HG03108 (cell line): ENCODE results near the gene CSRP2.

Experiments
- ATAC-seq: cut with Tn5 transposase; IDR thresholded peaks from one replicate; pipeline ENCODE4 v1.9.1; 2021; ENCODE audit warnings: moderate library complexity; ENCODE audit not compliant: unreplicated experiment

Gene CSRP2

GRCh38 chr12:76878899-76879709 lies at the start of gene CSRP2:
TSS of gene CSRP2 (minus strand) at chr12:76879019. CDS start at chr12:76866260, 12,759 bp downstream.
- peak; percentile 87 for ATAC-seq

GRCh38 chr12:76927170-76927784 lies 48.5 kb upstream of the CSRP2 start:
- ATAC-seq: no peak

GRCh38 chr12:76925135-76925534 lies 46.3 kb upstream of the CSRP2 start:
- no peak for ATAC-seq

- ATAC-seq: no peak
Measured at GRCh38 chr12:76922866-76923265, 44.0 kb upstream of the CSRP2 start.

- no peak for ATAC-seq
Measured at GRCh38 chr12:76921891-76922664, 43.3 kb upstream of the CSRP2 start.

- no peak for ATAC-seq
Measured at GRCh38 chr12:76921100-76921471, 42.3 kb upstream of the CSRP2 start.

GRCh38 chr12:76920172-76921099 lies 41.6 kb upstream of the CSRP2 start:
- ATAC-seq: peak; percentile 63

- ATAC-seq: peak; percentile 9
Measured at GRCh38 chr12:76919383-76920171, 40.8 kb upstream of the CSRP2 start.

- ATAC-seq: no peak
Measured at GRCh38 chr12:76916170-76916540, 37.3 kb upstream of the CSRP2 start.

GRCh38 chr12:76915361-76916169 lies 36.7 kb upstream of the CSRP2 start:
- no peak for ATAC-seq

- no peak for ATAC-seq
Measured at GRCh38 chr12:76914102-76914859, 35.5 kb upstream of the CSRP2 start.

- no peak for ATAC-seq
Measured at GRCh38 chr12:76909290-76909689, 30.5 kb upstream of the CSRP2 start.

GRCh38 chr12:76908303-76909017 lies 29.6 kb upstream of the CSRP2 start:
- ATAC-seq: no peak

- ATAC-seq: no peak
Measured at GRCh38 chr12:76901628-76902380, 23.0 kb upstream of the CSRP2 start.

GRCh38 chr12:76899522-76899921 lies 20.7 kb upstream of the CSRP2 start:
- ATAC-seq: no peak

- no peak for ATAC-seq
Measured at GRCh38 chr12:76898442-76898841, 19.6 kb upstream of the CSRP2 start.

- no peak for ATAC-seq
Measured at GRCh38 chr12:76896274-76896673, 17.5 kb upstream of the CSRP2 start.
